Measurements from ENCODE around the gene GOLM1.
"Not testable (repeated sequence)": the region's sequence is repeated elsewhere in the genome, so short reads cannot be mapped to it uniquely, and the experiment has no call there.

GOLM1 gene

GRCh38 chr9:86098824-86099700, at the start of gene GOLM1:
GOLM1 (minus strand) TSS chr9:86099558; CDS start chr9:86079320, 20,238 bp downstream.
- DNase-seq (ENCODE audit: low spot score): peak; percentile 75

GRCh38 chr9:86146671-86147070, 47.3 kb upstream of the GOLM1 start:
- DNase-seq (ENCODE audit: low spot score): not testable (repeated sequence)

- DNase-seq (ENCODE audit: low spot score): not testable (repeated sequence)
Observed at GRCh38 chr9:86145960-86146359, 46.6 kb upstream of the GOLM1 start.

GRCh38 chr9:86142973-86143372, 43.6 kb upstream of the GOLM1 start:
- DNase-seq (ENCODE audit: low spot score): no peak

GRCh38 chr9:86141843-86142242, 42.5 kb upstream of the GOLM1 start:
- DNase-seq (ENCODE audit: low spot score): no peak

- DNase-seq (ENCODE audit: low spot score): no peak
Observed at GRCh38 chr9:86135371-86135770, 36.0 kb upstream of the GOLM1 start.

GRCh38 chr9:86134361-86134760, 35.0 kb upstream of the GOLM1 start:
- no peak for DNase-seq (ENCODE audit: low spot score)

- no peak for DNase-seq (ENCODE audit: low spot score)
Observed at GRCh38 chr9:86128235-86128822, 29.0 kb upstream of the GOLM1 start.

GRCh38 chr9:86126998-86127972, 27.9 kb upstream of the GOLM1 start:
- peak; percentile 93 for DNase-seq (ENCODE audit: low spot score)

GRCh38 chr9:86122311-86122710, 23.0 kb upstream of the GOLM1 start:
- peak; percentile 33 for DNase-seq (ENCODE audit: low spot score)

- DNase-seq (ENCODE audit: low spot score): no peak
Observed at GRCh38 chr9:86119457-86119856, 20.1 kb upstream of the GOLM1 start.

GRCh38 chr9:86116425-86116824, 17.1 kb upstream of the GOLM1 start:
- DNase-seq (ENCODE audit: low spot score): no peak

GRCh38 chr9:86115886-86116285, 16.5 kb upstream of the GOLM1 start:
- no peak for DNase-seq (ENCODE audit: low spot score)

GRCh38 chr9:86112057-86112456, 12.7 kb upstream of the GOLM1 start:
- no peak for DNase-seq (ENCODE audit: low spot score)

GRCh38 chr9:86102626-86103025, 3.3 kb upstream of the GOLM1 start:
- no peak for DNase-seq (ENCODE audit: low spot score)

GRCh38 chr9:86099701-86100364, 475 bp upstream of the GOLM1 start:
- DNase-seq (ENCODE audit: low spot score): peak; percentile 89

- peak; percentile 40 for DNase-seq (ENCODE audit: low spot score)
Observed at GRCh38 chr9:86097510-86098224, 1.7 kb downstream of the GOLM1 start.

- peak; percentile 83 for DNase-seq (ENCODE audit: low spot score)
Observed at GRCh38 chr9:86096386-86096785, 3.0 kb downstream of the GOLM1 start.

- DNase-seq (ENCODE audit: low spot score): no peak
Observed at GRCh38 chr9:86093788-86094555, 5.4 kb downstream of the GOLM1 start.

- no peak for DNase-seq (ENCODE audit: low spot score)
Observed at GRCh38 chr9:86091477-86091876, 7.9 kb downstream of the GOLM1 start.
